Colonic mucosa (tissue), 4 donors: ENCODE results near the gene LHX3. TPM values are rescaled to one million over a fixed set of nuclear protein-coding genes. Genes with fewer than 3 reads are reported as not detected.

ENCODE experiments used
- DNase-seq: peaks from one replicate; pipeline ENCODE4 v3.0.0-alpha.2; 2020
- H3K27ac ChIP-seq: fragments of 200-600 bp; one replicate; pipeline ENCODE4 v1.8.0; 2021
- H3K27me3 ChIP-seq: fragments of 200-600 bp; one replicate; pipeline ENCODE4 v1.8.0; 2021
- H3K36me3 ChIP-seq: fragments of 200-600 bp; one replicate; pipeline ENCODE4 v1.8.0; 2021
- H3K4me1 ChIP-seq: fragments of 200-600 bp; one replicate; pipeline ENCODE4 v1.8.0; 2021; ENCODE audit warnings: mild to moderate bottlenecking
- H3K4me3 ChIP-seq: fragments of 200-600 bp; one replicate; pipeline ENCODE4 v1.8.0; 2021
- H3K9ac ChIP-seq, 2 donors: one replicate each; pipeline ENCODE4 v1.7.0; 2013; ENCODE audit warnings: control low read depth in 2 of 2, low read depth in 2 of 2, low read length in 2 of 2
- H3K9me3 ChIP-seq: fragments of 200-600 bp; one replicate; pipeline ENCODE4 v1.8.0; 2021
- CTCF ChIP-seq: fragments of 200-600 bp; IDR thresholded peaks from one replicate; pipeline ENCODE4 v1.8.0; 2022; ENCODE audit warnings: antibody characterized with exemption, mild to moderate bottlenecking
- intact Hi-C: fragments of 100-400 bp; cut with DNase I; formaldehyde crosslinking; loops from one replicate; pipeline ENCODE4 v1.14.1; 2022
- total RNA-seq, 2 donors: library from RNA; stranded (reverse); fragmentation: NEBNext Ultra II Directional in 1 of 2; extraction: Animal tissue kit (Norgen Biotek cat#: 25700) in 1 of 2; gene quantifications; one replicate each; pipeline ENCODE4 v1.2.1, GENCODE V29; 2021
- donor health status: healthy.
- donor health status: DM: no; HTN: no; CAD: no.
- donor health status: DM: no; HTN: no; CAD: no.

Gene LHX3
- total RNA-seq, 2 donors from 2014 or later = not detected

- DNase-seq = no peak
- H3K9ac ChIP-seq = no peak overlapping the region
- no peaks in the 10 kb centered on the region for H3K27me3 ChIP-seq
- no peaks in the 10 kb centered on the region for H3K9me3 ChIP-seq
- no peak overlapping the region for H3K27ac ChIP-seq
- H3K4me3 ChIP-seq = no peak overlapping the region
- TF ChIP-seq CTCF = no peak
- intact Hi-C loops = no loop called here
- H3K36me3 ChIP-seq = no peaks in the 10 kb centered on the region
- no peaks in the 10 kb centered on the region for H3K4me1 ChIP-seq
These were observed 30.2 kb upstream of the LHX3 start for GRCh38 chr9:136235171-136235570.

- Histone ChIP-seq H3K9me3 (no peaks in the 10 kb centered on the region), H3K4me3 (no peak overlapping the region), H3K9ac (no peak overlapping the region), H3K27me3 (no peaks in the 10 kb centered on the region), H3K27ac (no peak overlapping the region), H3K4me1 (no peaks in the 10 kb centered on the region), H3K36me3 (no peaks in the 10 kb centered on the region)
- no peak for TF ChIP-seq CTCF
- intact Hi-C loops = no loop called here
- DNase-seq = no peak
These were observed 29.7 kb upstream of the LHX3 start for GRCh38 chr9:136234597-136234996.

GRCh38 chr9:136233868-136234267, 28.9 kb upstream of the LHX3 start:
- H3K4me3 ChIP-seq = no peak overlapping the region
- intact Hi-C loops = no loop called here
- no peaks in the 10 kb centered on the region for H3K9me3 ChIP-seq
- H3K27me3 ChIP-seq = no peaks in the 10 kb centered on the region
- H3K36me3 ChIP-seq = no peaks in the 10 kb centered on the region
- H3K27ac ChIP-seq = no peak overlapping the region
- no peak for TF ChIP-seq CTCF
- no peak overlapping the region for H3K9ac ChIP-seq
- DNase-seq = no peak
- no peaks in the 10 kb centered on the region for H3K4me1 ChIP-seq

- H3K4me1 ChIP-seq = no peaks in the 10 kb centered on the region
- no peaks in the 10 kb centered on the region for H3K27me3 ChIP-seq
- H3K9ac ChIP-seq = no peak overlapping the region
- intact Hi-C loops = no loop called here
- no peak for TF ChIP-seq CTCF
- no peak overlapping the region for H3K4me3 ChIP-seq
- no peak for DNase-seq
- H3K27ac ChIP-seq = no peak overlapping the region
- no peaks in the 10 kb centered on the region for H3K36me3 ChIP-seq
- no peaks in the 10 kb centered on the region for H3K9me3 ChIP-seq
These were observed 28.5 kb upstream of the LHX3 start for GRCh38 chr9:136233411-136233810.

- H3K36me3 ChIP-seq = no peaks in the 10 kb centered on the region
- no peaks in the 10 kb centered on the region for H3K9me3 ChIP-seq
- no peak overlapping the region for H3K27ac ChIP-seq
- no peak for DNase-seq
- no peak for TF ChIP-seq CTCF
- H3K4me3 ChIP-seq = no peak overlapping the region
- H3K4me1 ChIP-seq = no peaks in the 10 kb centered on the region
- no peaks in the 10 kb centered on the region for H3K27me3 ChIP-seq
- intact Hi-C loops = no loop called here
- no peak overlapping the region for H3K9ac ChIP-seq
These were observed 28.0 kb upstream of the LHX3 start for GRCh38 chr9:136232969-136233368.
